ENCODE results near the gene BCL3.

BCL3 gene

GRCh38 chr19:44728178-44728577 is 20.3 kb upstream of the BCL3 start:
- TF ChIP-seq CTCF (conservative IDR thresholded peaks at IDR 0.05; ENCODE audit: low read length) = no peak
- no peak overlapping the region for H3K4me3 ChIP-seq (ENCODE audit: low read length)
- no peak for DNase-seq (ENCODE audit: low read depth)

GRCh38 chr19:44729516-44730033 is 18.9 kb upstream of the BCL3 start:
- no peak overlapping the region for H3K4me3 ChIP-seq (ENCODE audit: low read length)
- no peak for DNase-seq (ENCODE audit: low read depth)
- TF ChIP-seq CTCF (conservative IDR thresholded peaks at IDR 0.05; ENCODE audit: low read length) = no peak

- DNase-seq (ENCODE audit: low read depth) = no peak
- no peak overlapping the region for H3K4me3 ChIP-seq (ENCODE audit: low read length)
- TF ChIP-seq CTCF (conservative IDR thresholded peaks at IDR 0.05; ENCODE audit: low read length) = no peak
These were observed 17.4 kb upstream of the BCL3 start for GRCh38 chr19:44731081-44731480.

- TF ChIP-seq CTCF (conservative IDR thresholded peaks at IDR 0.05; ENCODE audit: low read length) = no peak
- H3K4me3 ChIP-seq (ENCODE audit: low read length) = no peak overlapping the region
- no peak for DNase-seq (ENCODE audit: low read depth)
These were observed 16.9 kb upstream of the BCL3 start for GRCh38 chr19:44731622-44732021.

GRCh38 chr19:44732235-44733014 is 16.1 kb upstream of the BCL3 start:
- DNase-seq (ENCODE audit: low read depth) = no peak
- no peak for TF ChIP-seq CTCF (conservative IDR thresholded peaks at IDR 0.05; ENCODE audit: low read length)

GRCh38 chr19:44734357-44734756 is 14.2 kb upstream of the BCL3 start:
- H3K4me3 ChIP-seq (ENCODE audit: low read length) = no peak overlapping the region
- no peak for TF ChIP-seq CTCF (conservative IDR thresholded peaks at IDR 0.05; ENCODE audit: low read length)
- no peak for DNase-seq (ENCODE audit: low read depth)

More at GRCh38 chr19:44732235-44733014, 16.1 kb upstream of the BCL3 start:
- no peak overlapping the region for H3K4me3 ChIP-seq (ENCODE audit: low read length)

- TF ChIP-seq CTCF (conservative IDR thresholded peaks at IDR 0.05; ENCODE audit: low read length) = no peak
These were observed 13.5 kb upstream of the BCL3 start for GRCh38 chr19:44735011-44735410.

More at GRCh38 chr19:44735011-44735410, 13.5 kb upstream of the BCL3 start:
- no peak overlapping the region for H3K4me3 ChIP-seq (ENCODE audit: low read length)
- no peak for DNase-seq (ENCODE audit: low read depth)

Measured in AG10803 (cell line).